AG04450 (cell line): Measurements from ENCODE around the gene CCDC50. TPM values are rescaled to one million over a fixed set of nuclear protein-coding genes. Genes with fewer than 3 reads are reported as not detected.

ENCODE experiments used
- CTCF ChIA-PET: fragments of 300-600, 350-600 bp; formaldehyde crosslinking; extraction: SDS; loops from one replicate; lab custom pipeline; 2022; ENCODE audit warnings: antibody characterized with exemption, inconsistent platforms; lab: Charles Lee
- POLR2A ChIA-PET: fragments of 350-600 bp; formaldehyde crosslinking; extraction: SDS; loops from one replicate; lab custom pipeline; 2021; ENCODE audit warnings: antibody characterized with exemption, inconsistent platforms; lab: Yijun Ruan, JAX
- DNase-seq: peaks from one replicate; pipeline ENCODE4 v3.0.0-alpha.2; 2011; ENCODE audit warnings: low read depth, low spot score
- H3K27ac ChIP-seq: one replicate; pipeline ENCODE4 v1.5.1; 2012; ENCODE audit warnings: low read depth, low read length, control low read depth
- H3K27me3 ChIP-seq: one replicate; pipeline ENCODE4 v1.6.0; 2012; ENCODE audit warnings: low read length; ENCODE audit not compliant: control insufficient read depth, insufficient read depth
- H3K4me3 ChIP-seq: 2 replicates; pipeline ENCODE4 v1.5.1; 2011; ENCODE audit warnings: mild to moderate bottlenecking, low read depth, low read length, control low read depth
- H3K9me3 ChIP-seq: 2 replicates; pipeline ENCODE4 v1.5.1; 2012; ENCODE audit warnings: low read length; ENCODE audit not compliant: control insufficient read depth, insufficient read depth
- CTCF ChIP-seq: IDR thresholded peaks from 2 replicates; pipeline ENCODE4 v1.5.1; 2011; ENCODE audit warnings: low read depth, low read length, control low read depth, inconsistent platforms
- polyA plus RNA-seq: library from polyadenylated mRNA; depleted of rRNA; stranded (reverse); fragments of >200 nt; gene quantifications from 2 replicates; pipeline ENCODE4 v1.2.3, GENCODE V29; 2011

Gene CCDC50
- polyA plus RNA-seq, 1 experiment: 75.6 TPM

- POLR2A ChIA-PET: no interaction called here
- CTCF ChIA-PET: interaction anchor here (0.8 kb wide), 2 partner anchors 11 to 1020 kb away, joined by 3 to 4 read pairs; no protein-coding TSS in a partner anchor
- Histone ChIP-seq H3K27ac (no peak overlapping the region), H3K9me3 (no peaks in the 10 kb centered on the region), H3K27me3 (peaks cover 2% of the 10 kb centered on the region), H3K4me3 (no peak overlapping the region)
- DNase-seq: no peak
- no peak for TF ChIP-seq CTCF
Measured at GRCh38 chr3:191424881-191425280, 95.7 kb downstream of the CCDC50 start.

- DNase-seq: no peak
- POLR2A ChIA-PET: no interaction called here
- Histone ChIP-seq H3K27me3 (peaks cover 2% of the 10 kb centered on the region), H3K27ac (no peak overlapping the region), H3K9me3 (no peaks in the 10 kb centered on the region), H3K4me3 (no peak overlapping the region)
- CTCF ChIA-PET: interaction anchor here (0.8 kb wide), 2 partner anchors 11 to 1019 kb away, joined by 3 to 4 read pairs; no protein-coding TSS in a partner anchor
- no peak for TF ChIP-seq CTCF
Measured at GRCh38 chr3:191425322-191425734, 96.1 kb downstream of the CCDC50 start.

- POLR2A ChIA-PET: no interaction called here
- no peak for DNase-seq
Measured at GRCh38 chr3:191426311-191426710, 97.1 kb downstream of the CCDC50 start.

GRCh38 chr3:191428177-191428576 is 99.0 kb downstream of the CCDC50 start:
- DNase-seq: no peak
- POLR2A ChIA-PET: no interaction called here
- CTCF ChIA-PET: no interaction called here
- no peak for TF ChIP-seq CTCF
- H3K9me3 ChIP-seq: no peaks in the 10 kb centered on the region
- H3K27ac ChIP-seq: no peak overlapping the region
- no peaks in the 10 kb centered on the region for H3K27me3 ChIP-seq
- no peak overlapping the region for H3K4me3 ChIP-seq

More at GRCh38 chr3:191426311-191426710, 97.1 kb downstream of the CCDC50 start:
- CTCF ChIA-PET: interaction anchor here (1.1 kb wide), 1 partner anchor 10 kb away, joined by 7 read pairs; no protein-coding TSS in a partner anchor
- Histone ChIP-seq H3K27ac (no peak overlapping the region), H3K9me3 (no peaks in the 10 kb centered on the region), H3K27me3 (peaks cover 2% of the 10 kb centered on the region), H3K4me3 (no peak overlapping the region)
- TF ChIP-seq CTCF: no peak

- Histone ChIP-seq H3K27me3 (no peaks in the 10 kb centered on the region), H3K9me3 (no peaks in the 10 kb centered on the region), H3K27ac (no peak overlapping the region), H3K4me3 (no peak overlapping the region)
- ChIA-PET CTCF (no interaction called here), POLR2A (no interaction called here)
- DNase-seq: no peak
- TF ChIP-seq CTCF: no peak
Measured at GRCh38 chr3:191430103-191430502, 100.9 kb downstream of the CCDC50 start.
